HG03571 (cell line): ENCODE data around the gene BRD9.
"Not testable (repeated sequence)": the region's sequence is repeated elsewhere in the genome, so short reads cannot be mapped to it uniquely, and the experiment has no call there.

ENCODE experiments used
- ATAC-seq: cut with Tn5 transposase; IDR thresholded peaks from one replicate; pipeline ENCODE4 v1.9.1; 2021; ENCODE audit not compliant: unreplicated experiment

BRD9 gene

DNA sequence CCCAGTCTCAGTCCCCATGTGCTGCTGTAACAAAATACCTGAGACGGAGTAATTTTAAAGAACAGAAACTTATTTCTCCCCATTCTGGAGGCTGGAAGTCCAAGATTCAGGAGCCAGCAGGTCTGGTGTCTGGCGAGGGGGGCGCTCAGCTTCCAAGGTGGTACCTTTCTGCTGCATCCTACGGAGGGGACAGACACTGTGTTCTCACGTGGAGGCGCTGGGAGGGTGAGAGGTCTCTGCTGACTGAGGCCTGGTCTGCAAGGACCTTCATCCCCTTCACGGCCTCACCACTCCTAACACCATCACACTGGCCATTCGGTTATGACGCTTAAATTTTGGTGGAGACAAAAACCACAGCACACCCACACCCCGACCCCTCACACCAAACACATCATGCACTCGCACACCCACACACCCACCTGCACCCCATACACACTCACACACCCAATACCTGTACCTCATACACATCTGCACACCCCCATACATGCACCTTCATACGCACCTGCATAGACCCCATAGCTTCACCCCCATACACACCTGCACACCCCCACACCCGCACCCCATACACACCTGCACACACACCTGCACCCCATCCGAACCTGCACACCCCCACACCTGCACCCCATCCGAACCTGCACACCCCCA is 32.0 kb downstream of the BRD9 start:
- ATAC-seq: no peak

DNA sequence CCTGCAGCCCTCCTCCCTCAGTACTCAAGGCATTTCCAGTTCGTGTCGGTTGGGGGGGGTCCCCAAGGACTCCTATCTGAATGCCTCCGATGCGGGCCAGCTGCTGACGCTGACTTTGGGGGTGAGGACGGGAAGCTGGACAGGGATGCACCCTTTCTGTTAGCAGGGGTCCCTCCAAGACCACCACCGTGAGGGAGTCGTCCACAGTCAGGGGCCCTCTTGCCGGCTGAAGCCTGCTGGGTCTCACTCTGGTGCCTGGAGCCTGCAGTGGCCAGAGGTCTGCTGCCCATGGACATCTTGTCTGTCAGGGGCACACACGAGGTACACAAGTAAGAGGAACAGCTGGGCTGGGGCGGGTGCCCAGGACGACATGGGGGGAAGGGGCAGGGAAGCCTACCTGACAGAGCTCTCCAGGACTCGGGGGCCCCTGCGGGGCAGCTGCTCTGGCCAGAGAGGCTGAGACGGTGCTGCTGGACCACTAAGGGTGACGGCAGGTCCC is 32.8 kb downstream of the BRD9 start:
- no peak for ATAC-seq

DNA sequence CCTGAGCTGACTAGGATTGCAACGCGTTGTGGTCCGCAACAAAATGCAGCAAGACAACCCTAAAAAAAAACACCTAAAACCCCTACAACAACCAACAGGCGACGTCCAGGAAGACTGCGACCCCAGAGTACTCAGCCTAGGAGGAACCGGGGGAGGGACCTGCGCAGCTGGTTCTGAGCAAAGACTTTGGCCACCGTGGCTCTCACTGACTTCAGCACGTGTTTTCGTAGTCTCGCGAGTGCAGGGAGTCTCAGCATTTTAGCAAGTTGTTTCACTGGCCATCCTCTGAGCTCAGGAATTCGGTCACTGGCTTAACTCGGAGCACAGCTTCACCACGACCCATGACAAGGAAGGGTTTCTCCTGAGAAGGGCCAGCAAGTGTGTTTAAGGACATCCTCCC is 33.2 kb downstream of the BRD9 start:
- ATAC-seq: no peak

DNA sequence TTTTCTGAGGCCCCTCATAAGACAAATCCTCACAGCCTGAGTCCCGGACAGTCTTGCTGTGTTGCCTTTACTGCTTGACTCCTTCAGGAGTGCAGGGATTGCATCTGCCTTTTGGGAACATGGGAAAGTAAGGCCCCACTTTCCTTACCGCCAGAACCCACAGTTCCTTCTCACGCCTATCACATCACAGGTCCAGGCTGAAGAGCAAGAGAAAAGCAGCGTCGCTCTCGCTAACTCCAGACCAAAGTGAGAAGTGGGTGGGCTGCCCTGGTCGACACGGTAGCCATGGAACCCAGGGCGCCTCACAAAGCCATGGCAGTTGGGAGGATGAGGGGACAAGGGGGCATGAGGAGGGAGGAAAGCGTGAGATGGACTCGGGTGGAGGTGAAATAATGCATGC is 33.9 kb downstream of the BRD9 start:
- no peak for ATAC-seq

DNA sequence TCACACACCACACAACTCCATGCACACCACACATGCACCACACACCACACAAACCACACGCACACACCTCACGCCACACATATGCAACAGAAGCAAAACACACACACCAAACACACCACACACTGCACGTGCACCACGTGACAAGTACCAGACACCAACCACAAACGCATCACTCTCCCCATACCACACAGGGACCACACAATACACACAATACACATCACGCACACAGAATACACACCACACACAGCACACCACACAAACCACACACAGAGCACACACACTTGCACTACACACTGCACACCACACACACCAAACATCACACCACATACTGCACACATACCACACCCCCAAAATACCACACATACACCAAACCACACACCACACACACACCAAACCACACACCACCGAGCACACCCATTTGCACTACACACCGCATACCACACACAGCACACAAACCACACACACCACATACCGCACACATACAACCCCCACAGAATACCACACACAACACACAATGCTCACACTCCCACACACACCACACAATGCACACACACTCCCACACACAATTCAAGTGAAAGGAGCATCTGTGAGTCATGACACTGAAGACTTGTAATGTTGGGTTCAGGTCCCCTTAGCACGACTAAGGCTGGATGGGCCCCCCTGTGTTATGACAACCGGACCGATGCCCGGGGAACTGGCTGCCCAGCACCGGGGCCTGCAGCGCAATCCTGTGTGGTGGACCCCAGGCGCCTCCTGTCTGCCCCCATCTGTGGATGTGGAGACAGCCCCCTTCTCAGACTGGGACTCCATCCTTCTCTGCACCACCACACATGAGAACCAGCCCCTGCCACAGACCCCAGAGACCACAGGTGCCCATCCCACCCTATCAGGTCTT is 35.8 kb downstream of the BRD9 start:
- ATAC-seq: no peak

DNA sequence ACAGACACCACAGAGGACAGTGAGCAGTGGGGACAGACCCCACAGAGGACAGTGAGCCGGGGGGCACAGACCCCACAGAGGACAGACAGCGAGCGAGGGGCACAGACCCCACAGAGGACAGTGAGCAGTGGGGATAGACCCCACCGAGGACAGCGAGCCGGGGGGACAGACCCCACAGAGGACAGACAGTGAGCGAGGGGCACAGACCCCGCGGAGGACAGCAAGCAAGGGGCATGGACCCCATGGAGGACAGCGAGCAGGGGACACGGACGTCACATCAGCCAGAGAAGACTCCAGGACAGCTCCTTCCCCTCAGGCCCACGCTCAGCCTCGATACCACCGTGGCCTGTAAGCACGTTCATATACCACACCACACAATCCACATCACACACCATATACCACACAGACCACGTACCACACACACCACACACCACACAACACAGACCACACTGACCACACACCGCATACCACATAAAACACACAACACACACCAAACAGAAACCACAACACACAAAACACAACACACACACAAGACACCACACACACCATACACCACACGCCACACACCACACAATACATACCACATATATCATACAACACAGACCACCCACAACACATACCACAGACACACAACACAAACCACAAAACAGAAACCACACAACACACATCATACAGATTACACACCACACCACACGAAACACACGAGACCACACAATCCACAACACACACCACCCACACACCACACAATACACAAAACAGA is 36.6 kb downstream of the BRD9 start:
- no peak for ATAC-seq

DNA sequence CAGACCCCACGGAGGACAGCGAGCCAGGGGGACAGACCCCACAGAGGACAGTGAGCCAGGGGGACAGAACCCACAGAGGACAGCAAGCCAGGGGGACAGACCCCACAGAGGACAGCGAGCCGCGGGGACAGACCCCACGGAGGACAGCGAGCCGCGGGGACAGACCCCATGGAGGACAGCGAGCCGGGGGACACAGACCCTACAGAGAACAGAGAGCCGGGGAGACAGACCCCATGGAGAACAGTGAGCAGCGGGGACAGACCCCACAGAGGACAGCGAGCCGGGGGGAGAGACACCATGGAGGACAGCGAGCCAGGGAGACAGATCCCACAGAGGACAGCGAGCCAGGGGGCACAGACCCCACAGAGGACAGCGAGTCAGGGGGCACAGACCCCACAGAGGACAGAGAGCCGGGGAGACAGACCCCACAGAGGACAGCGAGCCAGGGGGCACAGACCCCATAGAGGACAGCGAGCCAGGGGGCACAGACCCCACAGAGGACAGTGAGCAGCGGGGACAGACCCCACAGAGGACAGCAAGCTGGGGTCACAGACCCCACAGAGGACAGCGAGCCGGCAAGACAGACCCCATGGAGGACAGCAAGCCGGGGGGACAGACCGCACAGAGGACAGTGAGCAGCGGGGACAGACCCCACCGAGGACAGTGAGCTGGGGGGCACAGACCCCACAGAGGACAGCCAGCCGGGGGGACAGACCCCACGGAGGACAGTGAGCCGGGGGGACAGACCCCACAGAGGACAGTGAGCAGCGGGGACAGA is 37.4 kb downstream of the BRD9 start:
- ATAC-seq: no peak

DNA sequence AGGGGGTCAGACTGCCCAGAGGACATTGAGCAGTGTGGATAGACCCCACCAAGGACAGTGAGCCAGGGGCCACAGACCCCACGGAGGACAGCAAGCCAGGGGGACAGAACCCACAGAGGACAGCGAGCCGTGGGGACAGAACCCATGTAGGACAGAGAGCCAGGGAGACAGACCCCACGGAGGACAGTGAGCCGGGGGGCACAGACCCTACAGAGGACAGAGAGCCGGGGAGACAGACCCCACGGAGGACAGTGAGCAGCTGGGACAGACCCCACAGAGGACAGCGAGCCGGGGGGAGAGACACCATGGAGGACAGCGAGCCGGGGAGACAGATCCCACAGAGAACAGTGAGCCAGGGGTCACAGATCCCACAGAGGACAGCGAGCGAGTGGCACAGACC is 38.4 kb downstream of the BRD9 start:
- no peak for ATAC-seq

DNA sequence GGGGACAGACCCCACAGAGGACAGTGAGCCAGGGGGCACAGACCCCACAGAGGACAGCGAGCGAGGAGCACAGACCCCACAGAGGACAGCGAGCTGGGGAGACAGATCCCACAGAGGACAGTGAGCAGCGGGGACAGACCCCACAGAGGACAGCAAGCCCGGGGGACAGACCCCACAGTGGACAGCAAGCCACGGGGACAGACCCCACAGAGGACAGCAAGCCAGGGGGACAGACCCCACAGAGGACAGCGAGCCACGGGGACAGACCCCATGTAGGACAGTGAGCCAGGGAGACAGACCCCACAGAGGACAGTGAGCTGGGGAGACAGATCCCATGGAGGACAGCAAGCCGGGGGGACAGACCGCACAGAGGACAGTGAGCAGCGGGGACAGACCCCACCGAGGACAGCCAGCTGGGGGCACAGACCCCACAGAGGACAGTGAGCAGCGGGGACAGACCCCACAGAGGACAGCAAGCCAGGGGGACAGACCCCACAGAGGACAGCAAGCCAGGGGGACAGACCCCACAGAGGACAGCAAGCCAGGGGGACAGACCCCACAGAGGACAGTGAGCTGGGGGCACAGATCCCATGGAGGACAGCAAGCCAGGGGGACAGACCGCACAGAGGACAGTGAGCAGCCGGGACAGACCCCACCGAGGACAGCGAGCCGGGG is 39.0 kb downstream of the BRD9 start:
- not testable (repeated sequence) for ATAC-seq

DNA sequence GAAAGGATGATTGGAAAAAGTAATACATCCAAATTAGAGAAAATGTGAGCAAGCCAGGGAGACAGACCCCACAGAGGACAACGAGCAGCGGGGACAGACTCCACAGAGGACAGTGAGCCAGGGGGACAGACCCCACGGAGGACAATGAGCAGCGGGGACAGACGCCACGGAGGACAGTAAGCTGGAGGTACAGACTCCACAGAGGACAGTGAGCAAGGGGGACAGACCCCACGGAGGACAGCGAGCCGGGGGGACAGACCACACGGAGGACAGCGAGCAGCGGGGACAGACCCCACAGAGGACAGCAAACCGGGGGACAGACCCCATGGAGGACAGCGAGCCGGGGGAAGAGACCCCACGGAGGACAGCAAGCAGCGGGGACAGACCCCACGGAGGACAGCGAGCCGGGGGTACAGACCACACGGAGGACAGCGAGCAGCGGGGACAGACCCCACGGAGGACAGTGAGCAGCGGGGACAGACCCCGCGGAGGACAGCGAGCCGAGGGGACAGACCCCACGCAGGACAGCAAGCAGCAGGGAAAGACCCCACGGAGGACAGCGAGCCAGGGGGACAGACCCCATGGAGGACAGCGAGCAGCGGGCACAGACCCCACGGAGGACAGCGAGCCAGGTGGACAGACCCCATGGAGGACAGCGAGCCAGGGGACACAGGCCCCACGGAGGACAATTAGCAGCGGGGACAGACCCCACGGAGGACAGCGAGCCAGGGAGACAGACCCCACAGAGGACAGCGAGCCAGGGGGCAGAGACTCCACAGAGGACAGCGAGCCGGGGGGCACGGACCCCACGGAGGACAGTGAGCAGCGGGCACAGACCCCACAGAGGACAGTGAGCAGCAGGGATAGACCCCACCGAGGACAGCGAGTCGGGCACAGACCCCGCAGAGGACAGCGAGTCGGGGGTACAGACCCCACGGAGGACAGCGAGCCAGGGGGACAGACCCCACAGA is 39.9 kb downstream of the BRD9 start:
- ATAC-seq: no peak

DNA sequence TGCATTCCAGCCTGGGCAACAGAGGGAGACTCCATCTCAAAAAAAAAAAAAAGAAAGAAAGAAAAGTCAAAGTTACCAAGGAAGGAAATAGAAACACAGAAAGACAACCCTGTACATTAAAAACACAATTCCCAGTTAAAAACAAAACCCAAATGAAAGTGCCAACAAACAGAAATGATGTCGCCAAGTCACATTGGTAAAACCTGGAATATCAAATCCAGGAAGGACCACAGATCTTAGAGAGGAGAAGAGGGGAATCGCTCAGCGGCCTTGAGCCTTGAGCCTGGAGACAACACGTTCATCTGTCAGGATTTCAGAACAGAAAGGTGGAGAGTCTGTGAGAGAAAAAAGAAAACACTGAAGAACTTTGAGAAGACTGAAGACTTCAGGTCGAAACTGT is 40.6 kb downstream of the BRD9 start:
- no peak for ATAC-seq

DNA sequence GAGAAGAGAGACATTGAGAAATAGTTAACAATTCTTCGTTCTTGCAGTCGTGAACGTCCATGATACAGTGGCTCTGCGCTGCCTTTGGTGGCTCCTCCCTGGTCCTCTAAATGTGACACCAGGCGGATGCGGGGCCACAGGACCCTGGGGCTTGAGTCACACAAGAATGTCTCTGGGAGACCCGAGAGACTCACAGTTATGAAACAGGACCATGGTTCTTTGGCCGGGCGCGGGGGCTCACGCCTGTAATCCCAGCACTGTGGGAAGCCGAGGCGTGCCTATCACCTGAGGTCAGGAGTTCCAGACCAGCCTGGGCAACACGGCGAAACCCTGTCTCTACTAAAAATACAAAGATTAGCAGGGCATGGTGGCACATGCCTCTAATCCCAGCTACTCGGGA is 41.0 kb downstream of the BRD9 start:
- ATAC-seq: no peak

DNA sequence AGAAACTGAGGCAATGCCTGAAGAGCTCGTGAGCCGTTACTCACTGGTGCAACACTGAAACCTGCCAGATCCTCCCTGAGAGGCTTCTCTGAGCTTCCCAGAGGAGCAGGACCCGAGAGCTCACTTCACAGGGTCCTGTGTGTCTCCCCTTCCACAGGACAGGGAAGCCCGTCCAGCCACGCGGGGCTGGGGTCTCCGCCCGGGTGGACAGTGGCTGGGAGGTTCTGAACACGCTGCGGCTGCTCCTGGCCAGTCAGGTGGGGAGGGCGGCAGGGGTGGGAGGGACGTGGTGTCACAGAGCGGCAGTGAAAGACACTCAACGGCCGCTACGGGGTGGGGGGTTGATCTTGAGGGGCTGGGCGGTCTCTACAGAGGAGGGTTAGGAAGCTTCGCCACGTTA is 41.5 kb downstream of the BRD9 start:
- no peak for ATAC-seq

DNA sequence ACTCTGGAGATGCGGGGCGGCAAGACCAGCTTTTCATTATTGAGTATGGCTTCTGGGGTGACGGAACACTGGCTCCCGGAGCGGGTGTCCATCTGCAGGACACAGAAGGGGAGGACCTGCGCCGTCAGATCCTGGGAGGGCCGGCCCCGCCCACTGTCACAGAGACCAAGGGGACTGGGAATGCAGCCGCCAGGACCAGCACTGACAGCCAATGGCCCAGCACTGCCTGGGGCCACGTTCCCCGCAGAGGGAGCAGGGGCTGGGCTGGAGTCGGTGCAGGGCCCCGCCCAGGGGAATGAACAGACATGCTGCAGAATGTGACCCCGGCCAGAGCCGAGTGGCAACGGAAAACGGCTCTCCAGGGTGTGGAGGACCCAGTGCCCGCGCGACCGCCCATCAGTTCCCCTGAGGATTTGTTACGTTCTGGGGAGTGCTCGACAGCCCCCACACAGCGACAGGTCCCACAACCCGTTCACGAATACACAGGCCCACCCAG is 42.0 kb downstream of the BRD9 start, which contains the start of gene ZDHHC11:
Gene ZDHHC11 (minus strand): TSS at position 476 of the 496 bp plus-strand sequence. CDS start 384 bp downstream, at position 92.
- no peak for ATAC-seq

DNA sequence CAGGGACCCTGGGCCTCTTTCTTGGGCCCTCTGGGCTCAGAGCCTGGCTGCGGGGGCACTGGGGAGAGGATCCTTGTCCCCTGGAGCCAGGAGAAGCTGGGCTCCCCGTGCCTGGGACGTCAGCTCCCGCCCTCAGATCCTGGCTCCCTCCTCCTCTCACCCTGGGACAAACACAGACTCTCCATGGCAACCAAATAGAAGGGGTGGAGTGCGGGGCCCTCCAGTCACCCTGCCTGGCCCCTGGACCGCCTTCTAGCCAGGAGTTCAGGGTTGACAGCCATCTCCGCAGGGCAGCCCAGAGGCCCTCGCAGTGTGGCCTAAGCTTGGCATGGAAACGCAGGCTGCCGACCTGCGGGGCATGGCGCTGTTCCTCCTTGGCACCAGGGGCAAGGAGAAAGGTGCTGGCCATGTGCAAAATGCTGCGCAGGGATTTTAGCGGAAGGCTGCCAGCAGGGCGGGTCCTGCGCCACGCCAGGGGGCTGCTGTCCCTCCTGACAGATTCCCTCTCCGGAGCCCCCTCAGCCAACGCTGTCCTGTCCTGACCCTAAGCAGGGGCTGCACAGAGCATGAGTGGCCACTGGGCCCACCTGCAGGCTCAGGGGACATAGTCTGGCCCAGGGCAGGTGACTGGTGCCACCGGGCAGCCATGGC is 42.8 kb downstream of the BRD9 start:
- no peak for ATAC-seq

DNA sequence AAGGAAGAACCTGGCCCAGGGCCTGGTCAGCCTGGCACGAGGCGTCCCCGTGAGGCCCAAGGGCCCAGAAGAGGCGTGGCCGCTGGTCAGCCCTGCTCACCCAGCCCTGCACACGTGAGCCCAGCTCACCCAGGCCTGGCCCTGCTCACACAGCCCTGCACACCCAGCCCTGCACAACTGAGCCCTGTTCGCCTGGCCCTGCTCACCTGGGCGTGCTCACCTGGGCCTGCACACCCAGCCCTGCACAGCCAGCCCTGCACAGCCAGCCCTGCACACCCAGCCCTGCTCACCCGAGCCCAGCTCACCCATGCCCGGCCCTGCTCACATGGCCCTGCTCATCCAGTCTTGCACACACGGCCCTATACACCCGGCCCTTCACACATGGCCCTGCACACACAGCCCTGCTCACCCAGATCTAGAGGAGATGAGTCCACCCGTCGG is 43.9 kb downstream of the BRD9 start:
- ATAC-seq: no peak

DNA sequence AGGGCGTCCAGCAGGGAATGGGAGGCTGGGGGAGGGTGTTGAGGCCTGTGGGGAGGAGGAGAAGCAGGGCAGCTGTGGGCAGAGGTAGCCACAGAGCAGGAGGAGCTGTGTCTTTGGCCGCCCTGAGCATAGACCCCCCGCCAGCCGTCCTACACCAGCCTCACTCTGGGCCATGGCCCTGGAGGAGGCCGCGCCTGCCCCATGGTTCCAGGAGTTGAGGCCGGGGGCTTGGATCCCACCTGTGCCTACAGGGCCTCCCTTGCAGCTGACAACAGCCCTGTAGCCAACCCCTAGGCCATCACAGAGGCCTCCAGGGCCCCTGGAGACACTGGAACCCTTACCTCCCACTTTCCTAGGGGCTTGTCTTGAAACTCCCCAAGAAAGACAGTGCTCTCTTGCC is 44.9 kb downstream of the BRD9 start:
- not testable (repeated sequence) for ATAC-seq

DNA sequence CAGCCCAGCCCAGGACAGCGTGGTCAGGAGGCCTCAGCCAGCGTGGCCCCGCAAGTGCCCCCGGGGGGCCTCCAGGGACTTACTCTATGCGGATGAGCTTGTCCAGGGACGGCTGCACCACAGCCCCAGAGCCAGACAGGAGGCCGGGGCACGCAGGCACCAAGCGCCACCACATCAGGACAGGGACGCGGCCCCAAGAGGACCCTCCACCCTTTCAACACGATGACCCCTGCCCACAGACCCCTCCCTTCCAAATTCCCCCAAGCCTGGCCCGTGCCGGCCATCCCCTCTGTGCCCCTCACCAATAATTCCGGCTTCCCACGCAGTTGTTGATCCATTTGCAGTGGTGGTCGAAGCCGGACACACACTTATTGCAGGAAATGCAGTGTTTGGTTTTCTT is 45.4 kb downstream of the BRD9 start:
- ATAC-seq: not testable (repeated sequence)
